ENCODE measurements around the gene CRTAP.

GRCh38 chr3:33122991-33123390, 9.2 kb downstream of the CRTAP start:
- TF ChIP-seq POLR2A (IDR thresholded peaks at IDR 0.05) (no peak), CTCF (IDR thresholded peaks at IDR 0.05) (no peak)
